HT1080 (cell line): Measurements from ENCODE around the gene ITFG1. TPM values are rescaled to one million over a fixed set of nuclear protein-coding genes. Genes with fewer than 3 reads are reported as not detected.

Experiments
- DNase-seq: peaks from one replicate; pipeline ENCODE4 v3.0.0-alpha.2; 2015; ENCODE audit warnings: low read depth
- small RNA-seq: library from RNA; depleted of rRNA; stranded (forward); fragments of <200 nt; gene quantifications from one replicate; pipeline ENCODE3, GENCODE V24; 2014
- total RNA-seq: library from RNA; depleted of rRNA; stranded (reverse); fragments of >200 nt; shearing (Covaris generic); gene quantifications from 2 replicates; pipeline ENCODE4 v1.2.3, GENCODE V29; 2014; rRNA removed

ITFG1 gene
- total RNA-seq, 1 experiment from 2014 or later, result 34.4 TPM

GRCh38 chr16:47110939-47111338, 349.9 kb downstream of the ITFG1 start:
- DNase-seq, result no peak

- no peak for DNase-seq
Observed at GRCh38 chr16:47109361-47109760, 351.5 kb downstream of the ITFG1 start.

Small RNA genes lying within 50 kb of the gene (small RNA-seq; reads per million reads assigned to genes)
- gene RF00019 (not detected), gene RNA5SP425 (not detected)

Other genes with a start within 250 kb of the ITFG1 start
- gene PHKB, start 268 bp upstream of the ITFG1 start, total RNA-seq, result 24.0 and 35.5 TPM in 2 replicates